H1 (cell line): Measurements from ENCODE around the gene ATG4C. TPM values are rescaled to one million over a fixed set of nuclear protein-coding genes. Genes with fewer than 3 reads are reported as not detected.

Experiments used
- CTCF ChIA-PET: fragments of 300-600 bp; sonication (Branson Sonifier 250); formaldehyde crosslinking; loops from one replicate; lab custom pipeline; 2021; ENCODE audit not compliant: partially characterized antibody; lab: Charles Lee
- POLR2A ChIA-PET: fragments of 300-600 bp; sonication (Branson Sonifier 250); formaldehyde crosslinking; loops from one replicate; lab custom pipeline; 2021; ENCODE audit warnings: inconsistent platforms; ENCODE audit not compliant: partially characterized antibody; lab: Charles Lee
- DNase-seq, 2 experiments: peaks; one replicate each; pipeline versions ENCODE4 v3.0.0 to v3.0.0-alpha.2; 2010 to 2022; ENCODE audit warnings: low spot score in 2 of 2, low read depth in 1 of 2, mixed read lengths in 1 of 2
- FAIRE-seq: peaks from 2 replicates; lab custom pipeline; 2011; peaks lifted over from hg19 to GRCh38; lab: Jason Lieb, UNC
- H2AFZ ChIP-seq: 2 replicates; pipeline ENCODE4 v1.8.1; 2012; ENCODE audit warnings: low read length, inconsistent platforms
- H2AK5ac ChIP-seq: 2 replicates; pipeline ENCODE4 v1.6.1; 2013; ENCODE audit warnings: low read depth, low read length
- H2BK120ac ChIP-seq: replicated peaks from 2 replicates; pipeline ENCODE3; 2013; ENCODE audit warnings: low read depth, low read length, inconsistent platforms
- H2BK12ac ChIP-seq: 2 replicates; pipeline ENCODE4 v1.6.1; 2013; ENCODE audit warnings: low read depth, low read length
- H2BK15ac ChIP-seq: 2 replicates; pipeline ENCODE4 v1.6.1; 2013; ENCODE audit warnings: low read length
- H2BK20ac ChIP-seq: 2 replicates; pipeline ENCODE4 v1.6.1; 2013; ENCODE audit warnings: low read length
- H2BK5ac ChIP-seq: 2 replicates; pipeline ENCODE4 v1.6.1; 2013; ENCODE audit warnings: low read depth, low read length
- H3K14ac ChIP-seq: 2 replicates; pipeline ENCODE4 v1.6.1; 2013; ENCODE audit warnings: inconsistent platforms; ENCODE audit not compliant: insufficient read length
- H3K18ac ChIP-seq: 2 replicates; pipeline ENCODE4 v1.6.1; 2013; ENCODE audit warnings: low read length; ENCODE audit errors: extremely low read depth
- H3K23ac ChIP-seq: 2 replicates; pipeline ENCODE4 v1.6.1; 2013; ENCODE audit warnings: inconsistent platforms; ENCODE audit not compliant: insufficient read length
- H3K23me2 ChIP-seq: 2 replicates; pipeline ENCODE4 v1.6.1; 2013; ENCODE audit warnings: low read depth, low read length
- H3K27ac ChIP-seq: 2 replicates; pipeline ENCODE4 v1.6.1; 2011; ENCODE audit warnings: low read depth, low read length, inconsistent platforms
- H3K27me3 ChIP-seq, 4 experiments: replicated peaks in 1 of 4; 1 replicate in 1 of 4; 2 replicates in 3 of 4; pipeline versions ENCODE4 v1.6.1 to v1.8.1; 2011 to 2013; ENCODE audit warnings: low read length in 3 of 4, mild to moderate bottlenecking in 3 of 4, inconsistent platforms in 2 of 4, mixed read lengths in 2 of 4, moderate library complexity in 1 of 4; ENCODE audit not compliant: control insufficient read depth in 3 of 4, insufficient read depth in 3 of 4; ENCODE audit errors: extremely low read depth in 1 of 4
- H3K36me3 ChIP-seq, 4 experiments: 2 replicates each; pipeline versions ENCODE4 v1.6.1 to v1.8.1; 2011 to 2013; ENCODE audit warnings: mild to moderate bottlenecking in 4 of 4, low read length in 3 of 4, moderate library complexity in 2 of 4, control low read depth in 1 of 4, inconsistent platforms in 1 of 4; ENCODE audit not compliant: insufficient read depth in 4 of 4, control insufficient read depth in 2 of 4
- H3K4ac ChIP-seq: replicated peaks from 2 replicates; pipeline ENCODE3; 2013; ENCODE audit warnings: low read length, low read depth, mixed read lengths, inconsistent platforms; ENCODE audit not compliant: insufficient read length
- H3K4me1 ChIP-seq, 4 experiments: replicated peaks in 1 of 4; 1 replicate in 1 of 4; 2 replicates in 3 of 4; pipeline versions ENCODE4 v1.6.1 to v1.8.1; 2011 to 2013; ENCODE audit warnings: low read length in 3 of 4, inconsistent platforms in 2 of 4, mixed read lengths in 1 of 4; ENCODE audit not compliant: insufficient read depth in 4 of 4, control insufficient read depth in 3 of 4
- H3K4me2 ChIP-seq, 2 experiments: 2 replicates each; pipeline versions ENCODE4 v1.6.1 to v1.8.1; 2011 to 2013; ENCODE audit warnings: low read depth in 2 of 2, low read length in 2 of 2, control low read depth in 1 of 2, inconsistent platforms in 1 of 2, mild to moderate bottlenecking in 1 of 2; ENCODE audit not compliant: insufficient read depth in 1 of 2
- H3K4me3 ChIP-seq, 4 experiments: fragments of 200-600, 300-600 bp in 1 of 4; sonication (generic), shearing (Covaris generic), sonication (Bioruptor Twin) in 1 of 4; 2 replicates each; pipeline versions ENCODE4 v1.5.1 to v1.8.1; 2011 to 2016; ENCODE audit warnings: low read length in 4 of 4, low read depth in 3 of 4, control low read depth in 2 of 4, inconsistent platforms in 2 of 4, mild to moderate bottlenecking in 2 of 4, mixed read lengths in 1 of 4, moderate library complexity in 1 of 4; ENCODE audit not compliant: insufficient read depth in 2 of 4; ENCODE audit errors: extremely low read depth in 1 of 4
- H3K56ac ChIP-seq: replicated peaks from 2 replicates; pipeline ENCODE3; 2013; ENCODE audit warnings: low read depth, mild to moderate bottlenecking, mixed read lengths, low read length, inconsistent platforms; ENCODE audit not compliant: insufficient read length
- H3K79me1 ChIP-seq: 2 replicates; pipeline ENCODE4 v1.6.1; 2013; ENCODE audit warnings: low read depth, low read length, control low read depth
- H3K79me2 ChIP-seq, 2 experiments: 2 replicates each; pipeline versions ENCODE4 v1.6.1 to v1.8.1; 2012 to 2013; ENCODE audit warnings: low read length in 2 of 2, mild to moderate bottlenecking in 2 of 2, inconsistent platforms in 1 of 2; ENCODE audit not compliant: insufficient read depth in 2 of 2, control insufficient read depth in 1 of 2
- H3K9ac ChIP-seq, 4 experiments: replicated peaks in 1 of 4; 1 replicate in 1 of 4; 2 replicates in 3 of 4; pipeline versions ENCODE4 v1.6.1 to v1.8.1; 2011 to 2013; ENCODE audit warnings: low read depth in 3 of 4, low read length in 3 of 4, control low read depth in 2 of 4, mild to moderate bottlenecking in 2 of 4, moderate library complexity in 2 of 4, inconsistent platforms in 1 of 4; ENCODE audit errors: extremely low read depth in 1 of 4
- H3K9me3 ChIP-seq, 2 experiments: 2 replicates each; pipeline versions ENCODE4 v1.6.1 to v1.8.1; 2012 to 2013; ENCODE audit warnings: mild to moderate bottlenecking in 2 of 2, moderate library complexity in 2 of 2, control low read depth in 1 of 2, inconsistent platforms in 1 of 2, low read depth in 1 of 2, low read length in 1 of 2, mixed read lengths in 1 of 2; ENCODE audit not compliant: insufficient read depth in 2 of 2
- H4K20me1 ChIP-seq, 2 experiments: replicated peaks in 1 of 2; 2 replicates each; pipeline versions ENCODE3 to v1.8.1; 2011 to 2013; ENCODE audit warnings: inconsistent platforms in 2 of 2, low read length in 2 of 2, mild to moderate bottlenecking in 1 of 2; ENCODE audit not compliant: insufficient read depth in 2 of 2, control insufficient read depth in 1 of 2
- H4K5ac ChIP-seq: 2 replicates; pipeline ENCODE4 v1.6.1; 2013; ENCODE audit warnings: low read length, low read depth, mixed read lengths, inconsistent platforms; ENCODE audit not compliant: insufficient read length
- H4K8ac ChIP-seq: 2 replicates; pipeline ENCODE4 v1.8.0; 2013; ENCODE audit warnings: mild to moderate bottlenecking, moderate library complexity, low read length, inconsistent platforms; ENCODE audit not compliant: insufficient read depth; ENCODE audit errors: extremely low read depth
- H4K91ac ChIP-seq: replicated peaks from 2 replicates; pipeline ENCODE3; 2013; ENCODE audit warnings: low read length, mixed read lengths, inconsistent platforms; ENCODE audit not compliant: insufficient read length
- BRCA1 ChIP-seq: IDR thresholded peaks from 2 replicates; pipeline ENCODE4 v1.6.1; 2012; ENCODE audit warnings: low read depth, low read length, improper control_type of control experiment
- CHD1 ChIP-seq: IDR thresholded peaks from 2 replicates; pipeline ENCODE4 v1.6.1; 2012; ENCODE audit warnings: low read depth, low read length, improper control_type of control experiment
- CTCF ChIP-seq, 3 experiments: IDR thresholded peaks; 1 replicate in 2 of 3; 2 replicates in 1 of 3; pipeline versions ENCODE4 v1.5.1 to v1.6.1; 2011; ENCODE audit warnings: low read length in 3 of 3, mild to moderate bottlenecking in 3 of 3, inconsistent platforms in 2 of 3, low read depth in 1 of 3, moderate library complexity in 1 of 3; ENCODE audit not compliant: insufficient read depth in 1 of 3; ENCODE audit errors: control extremely low read depth in 1 of 3
- EP300 ChIP-seq, 2 experiments: IDR thresholded peaks; 1 replicate in 1 of 2; 2 replicates in 1 of 2; pipeline ENCODE4 v1.6.1; 2011 to 2012; ENCODE audit warnings: low read depth in 2 of 2, low read length in 2 of 2, mild to moderate bottlenecking in 2 of 2, borderline replicate concordance in 1 of 2, inconsistent platforms in 1 of 2, moderate library complexity in 1 of 2
- POU5F1 ChIP-seq: IDR thresholded peaks from 2 replicates; pipeline ENCODE4 v1.6.1; 2011; ENCODE audit warnings: low read depth, mild to moderate bottlenecking, low read length, moderate library complexity
- RAD21 ChIP-seq, 2 experiments: IDR thresholded peaks in 1 of 2; conservative IDR thresholded peaks in 1 of 2; 2 replicates each; pipeline ENCODE4 v1.6.1; 2011; ENCODE audit warnings: low read depth in 2 of 2, low read length in 2 of 2, improper control_type of control experiment in 1 of 2, inconsistent platforms in 1 of 2, mild to moderate bottlenecking in 1 of 2, moderate library complexity in 1 of 2
- SIX5 ChIP-seq: IDR thresholded peaks from 2 replicates; pipeline ENCODE4 v1.6.1; 2011; ENCODE audit warnings: mild to moderate bottlenecking, low read depth, low read length
- SRF ChIP-seq: IDR thresholded peaks from 2 replicates; pipeline ENCODE4 v1.6.1; 2011; ENCODE audit warnings: mild to moderate bottlenecking, low read depth, low read length, moderate library complexity
- TAF7 ChIP-seq: optimal IDR thresholded peaks from 2 replicates; pipeline ENCODE3; 2011; ENCODE audit warnings: low read depth, mild to moderate bottlenecking, inconsistent platforms, low read length, moderate library complexity, borderline replicate concordance
- TBP ChIP-seq: IDR thresholded peaks from 2 replicates; pipeline ENCODE4 v1.6.1; 2011; ENCODE audit warnings: low read depth, low read length, improper control_type of control experiment
- WGBS, 2 experiments: shearing (Covaris generic) in 1 of 2; methylation state at CpG; one replicate each; pipeline versions ENCODE4 v1.1.6 to v1.1.7; 2013 to 2015; ENCODE audit warnings: low lambda C conversion rate in 2 of 2, mixed read lengths in 2 of 2, inconsistent platforms in 1 of 2, low coverage in 1 of 2, missing lambda C conversion rate in 1 of 2; ENCODE audit not compliant: insufficient replicate concordance in 2 of 2, insufficient coverage in 1 of 2, insufficient read length in 1 of 2; ENCODE audit errors: extremely low coverage in 1 of 2, missing lambda C conversion rate in 1 of 2; 5-methylcytosine and 5-hydroxymethylcytosine counted together
- polyA plus RNA-seq, 7 experiments: library from polyadenylated mRNA; depleted of rRNA in 3 of 7; stranded (reverse) in 5 of 7; unstranded in 2 of 7; fragments of >200 nt in 5 of 7; fragments of 200-250 nt in 2 of 7; gene quantifications; 1 replicate in 5 of 7; 2 replicates in 1 of 7; 4 replicates in 1 of 7; pipeline versions ENCODE4 v1.2.1 to v1.2.3, GENCODE V29; 2011 to 2013; ENCODE audit warnings: missing spikeins in 2 of 7, mixed read lengths in 2 of 7
- total RNA-seq: library from RNA; stranded (reverse); fragmentation: NEBNext Ultra II Directional; extraction: Animal tissue kit (Norgen Biotek cat#: 25700); gene quantifications from 2 replicates; pipeline ENCODE4 v1.2.1, GENCODE V29; 2021

Gene ATG4C
- total and polyA plus RNA-seq, 2 of the 8 experiments (the other 6 are each of a cell fraction or from before 2014, with no cell fraction given) = 5.1 to 22.2 TPM

GRCh38 chr1:62906428-62906886 lies 122.5 kb downstream of the ATG4C start:
- no peak overlapping the region for H2BK120ac ChIP-seq
- no peak overlapping the region for H3K27ac ChIP-seq
- H2BK5ac ChIP-seq = no peak overlapping the region
- H2AK5ac ChIP-seq = no peak overlapping the region
- H3K36me3 ChIP-seq = no peaks in the 10 kb centered on the region
- H2BK20ac ChIP-seq = no peak overlapping the region
- H2BK12ac ChIP-seq = no peak overlapping the region
- DNase-seq (peak in 1 of 2 experiments; percentile 54), FAIRE-seq (no peak)
- H4K8ac ChIP-seq = no peak overlapping the region
- H2BK15ac ChIP-seq = no peak overlapping the region
- H3K23me2 ChIP-seq = no peaks in the 10 kb centered on the region; the same call in 1 of the 2 replicates
- ChIA-PET POLR2A (no interaction called here), CTCF (interaction anchor here (0.6 to 5.3 kb wide), 63 partner anchors 10 to 731 kb away, joined by 3 to 77 read pairs (median 4); no protein-coding TSS in a partner anchor)
- no peaks in the 10 kb centered on the region for H3K27me3 ChIP-seq
- no peaks in the 10 kb centered on the region for H3K79me1 ChIP-seq
- H3K4ac ChIP-seq = no peak overlapping the region
- no peaks in the 10 kb centered on the region for H4K20me1 ChIP-seq
- no peak overlapping the region for H3K56ac ChIP-seq
- H4K91ac ChIP-seq = no peak overlapping the region
- H3K79me2 ChIP-seq = no peaks in the 10 kb centered on the region
- H4K5ac ChIP-seq = no peak overlapping the region
- no peak overlapping the region for H3K18ac ChIP-seq
- H3K9me3 ChIP-seq = no peaks in the 10 kb centered on the region
- WGBS, 2 experiments = 52% methylated on average over 9 of the region's 9 CpGs; no CpG with 5 or more reads in 1 of the 2 experiments
- H3K9ac ChIP-seq = 0 out of 7 replicates have a peak overlapping the region, but pooled peaks of 1 of the 4 experiments have one; percentile 23
- H2AFZ ChIP-seq = peak overlapping the region; percentile 98
- no peak overlapping the region for H3K4me3 ChIP-seq
- H3K4me1 ChIP-seq = no peaks in the 10 kb centered on the region; a peak in 1 of 7 replicates
- no peak overlapping the region for H3K23ac ChIP-seq
- peak overlapping the region in 1 of 2 experiments; percentile 44; a peak in 1 of 4 replicates for H3K4me2 ChIP-seq
- no peak overlapping the region for H3K14ac ChIP-seq
- no peak for TF ChIP-seq EP300 (IDR thresholded peaks at IDR 0.05; ENCODE audit: borderline replicate concordance in 1 of 2, low read depth in 2 of 2, low read length in 2 of 2)
- no peak for TF ChIP-seq CHD1
- no peak for TF ChIP-seq TBP
- no peak for TF ChIP-seq POU5F1
- TF ChIP-seq CTCF (IDR thresholded peaks at IDR 0.05; ENCODE audit: control extremely low read depth in 1 of 3, insufficient read depth in 1 of 3, low read depth in 1 of 3, low read length in 3 of 3) = peak; percentile 54 to 67 (median 65)
- TF ChIP-seq TAF7 = no peak
- peak; percentile 16 to 35; a peak in 2 of 4 replicates for TF ChIP-seq RAD21 (IDR thresholded peaks at IDR 0.05 in 1 of 2, conservative IDR thresholded peaks at IDR 0.05 in 1 of 2; ENCODE audit: low read depth in 2 of 2, low read length in 2 of 2)
- TF ChIP-seq SIX5 = no peak
- TF ChIP-seq BRCA1 = no peak
- TF ChIP-seq SRF = no peak
